GM12865 (cell line): ENCODE data around the gene FAM174C.
A peak's percentile ranks its signal among the peaks of the same experiment; 100 is the strongest.
"Not testable (repeated sequence)": the region's sequence is repeated elsewhere in the genome, so short reads cannot be mapped to it uniquely, and the experiment has no call there.

Experiments used
- DNase-seq: peaks from one replicate; pipeline ENCODE4 v3.0.0; 2010; ENCODE audit warnings: low read depth
- H3K4me3 ChIP-seq: 2 replicates; pipeline ENCODE4 v1.5.1; 2011; ENCODE audit warnings: mild to moderate bottlenecking, low read depth, low read length, control low read depth
- TF ChIP-seq, protein P1 (sequence below): IDR thresholded peaks from 2 replicates; pipeline ENCODE4 v1.5.1; 2011; ENCODE audit warnings: low read length, control low read depth, low read depth, inconsistent platforms; ENCODE audit not compliant: insufficient read depth; ENCODE audit errors: missing control alignments

The FAM174C gene

DNA sequence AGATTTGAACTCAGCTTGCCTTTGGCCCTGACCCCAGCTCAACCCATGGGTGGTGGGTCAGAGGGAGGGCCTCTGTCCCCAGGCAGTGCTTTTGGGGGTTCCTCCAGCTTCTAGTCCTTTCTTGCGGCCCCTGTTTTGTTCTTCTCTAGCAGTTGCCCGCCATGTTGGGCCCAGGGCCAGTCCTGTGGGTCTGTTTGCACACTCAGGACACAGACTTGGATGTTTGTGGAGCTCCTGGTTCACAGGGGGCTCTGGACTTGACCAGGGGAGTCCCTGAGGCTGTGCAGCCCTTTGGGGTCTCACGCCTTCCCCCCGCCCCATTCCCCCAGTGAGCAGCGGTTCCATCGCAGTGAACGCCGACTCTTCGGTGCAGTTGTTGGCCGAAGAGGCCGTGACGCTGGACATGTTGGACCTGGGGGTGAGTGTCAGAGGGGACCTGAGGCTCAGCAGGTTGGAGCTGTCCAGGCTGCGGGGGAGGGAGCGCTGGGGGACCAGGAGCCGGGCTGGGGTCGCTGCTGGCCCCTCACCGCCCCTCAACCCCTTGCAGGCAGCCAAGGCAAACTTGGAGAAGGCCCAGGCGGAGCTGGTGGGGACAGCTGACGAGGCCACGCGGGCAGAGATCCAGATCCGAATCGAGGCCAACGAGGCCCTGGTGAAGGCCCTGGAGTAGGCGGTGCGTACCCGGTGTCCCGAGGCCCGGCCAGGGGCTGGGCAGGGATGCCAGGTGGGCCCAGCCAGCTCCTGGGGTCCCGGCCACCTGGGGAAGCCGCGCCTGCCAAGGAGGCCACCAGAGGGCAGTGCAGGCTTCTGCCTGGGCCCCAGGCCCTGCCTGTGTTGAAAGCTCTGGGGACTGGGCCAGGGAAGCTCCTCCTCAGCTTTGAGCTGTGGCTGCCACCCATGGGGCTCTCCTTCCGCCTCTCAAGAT lies 31.3 kb upstream of the FAM174C start:
- peak; percentile 92 for DNase-seq
- TF ChIP-seq, protein P1, sequence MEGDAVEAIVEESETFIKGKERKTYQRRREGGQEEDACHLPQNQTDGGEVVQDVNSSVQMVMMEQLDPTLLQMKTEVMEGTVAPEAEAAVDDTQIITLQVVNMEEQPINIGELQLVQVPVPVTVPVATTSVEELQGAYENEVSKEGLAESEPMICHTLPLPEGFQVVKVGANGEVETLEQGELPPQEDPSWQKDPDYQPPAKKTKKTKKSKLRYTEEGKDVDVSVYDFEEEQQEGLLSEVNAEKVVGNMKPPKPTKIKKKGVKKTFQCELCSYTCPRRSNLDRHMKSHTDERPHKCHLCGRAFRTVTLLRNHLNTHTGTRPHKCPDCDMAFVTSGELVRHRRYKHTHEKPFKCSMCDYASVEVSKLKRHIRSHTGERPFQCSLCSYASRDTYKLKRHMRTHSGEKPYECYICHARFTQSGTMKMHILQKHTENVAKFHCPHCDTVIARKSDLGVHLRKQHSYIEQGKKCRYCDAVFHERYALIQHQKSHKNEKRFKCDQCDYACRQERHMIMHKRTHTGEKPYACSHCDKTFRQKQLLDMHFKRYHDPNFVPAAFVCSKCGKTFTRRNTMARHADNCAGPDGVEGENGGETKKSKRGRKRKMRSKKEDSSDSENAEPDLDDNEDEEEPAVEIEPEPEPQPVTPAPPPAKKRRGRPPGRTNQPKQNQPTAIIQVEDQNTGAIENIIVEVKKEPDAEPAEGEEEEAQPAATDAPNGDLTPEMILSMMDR = peak; percentile 93
- peak overlapping the region; percentile 62 for H3K4me3 ChIP-seq

DNA sequence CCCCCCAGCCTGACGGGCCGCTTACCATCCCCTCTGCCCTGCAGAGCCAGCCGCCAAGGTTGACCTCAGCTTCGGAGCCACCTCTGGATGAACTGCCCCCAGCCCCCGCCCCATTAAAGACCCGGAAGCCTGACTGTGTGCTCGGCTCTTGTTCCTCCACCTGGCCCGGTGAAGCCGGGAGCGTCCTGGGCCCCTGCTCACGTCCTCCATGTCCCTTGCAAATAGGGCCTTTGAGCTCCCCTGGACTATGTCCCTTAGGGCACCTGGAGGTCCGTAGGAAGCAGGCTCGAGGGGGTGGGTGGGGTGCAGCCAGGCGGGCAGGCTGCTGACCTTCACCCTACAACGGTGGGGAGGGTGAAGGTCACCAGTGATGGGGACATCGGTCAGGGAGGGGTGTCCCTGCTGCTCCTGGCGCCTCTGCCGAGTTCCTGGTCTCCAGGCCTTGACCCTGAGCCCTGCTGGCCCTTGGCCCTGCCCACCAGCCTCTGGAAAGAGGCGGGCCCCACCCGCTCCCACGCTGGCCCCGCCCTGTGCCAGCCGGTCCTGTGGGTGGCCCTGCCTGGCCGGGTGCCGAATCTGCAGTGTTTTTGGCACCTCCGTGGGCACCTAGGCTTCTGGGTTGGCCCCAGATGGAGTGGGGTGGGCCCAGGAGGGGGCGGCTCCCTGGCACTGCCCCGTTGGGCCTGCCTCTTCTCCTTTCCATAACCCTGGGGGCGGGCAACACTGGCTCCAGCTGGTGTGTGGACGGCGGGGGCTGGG lies 30.5 kb upstream of the FAM174C start:
- H3K4me3 ChIP-seq = peak overlapping the region; percentile 62
- TF ChIP-seq, protein P1 = no peak
- peak; percentile 32 for DNase-seq

DNA sequence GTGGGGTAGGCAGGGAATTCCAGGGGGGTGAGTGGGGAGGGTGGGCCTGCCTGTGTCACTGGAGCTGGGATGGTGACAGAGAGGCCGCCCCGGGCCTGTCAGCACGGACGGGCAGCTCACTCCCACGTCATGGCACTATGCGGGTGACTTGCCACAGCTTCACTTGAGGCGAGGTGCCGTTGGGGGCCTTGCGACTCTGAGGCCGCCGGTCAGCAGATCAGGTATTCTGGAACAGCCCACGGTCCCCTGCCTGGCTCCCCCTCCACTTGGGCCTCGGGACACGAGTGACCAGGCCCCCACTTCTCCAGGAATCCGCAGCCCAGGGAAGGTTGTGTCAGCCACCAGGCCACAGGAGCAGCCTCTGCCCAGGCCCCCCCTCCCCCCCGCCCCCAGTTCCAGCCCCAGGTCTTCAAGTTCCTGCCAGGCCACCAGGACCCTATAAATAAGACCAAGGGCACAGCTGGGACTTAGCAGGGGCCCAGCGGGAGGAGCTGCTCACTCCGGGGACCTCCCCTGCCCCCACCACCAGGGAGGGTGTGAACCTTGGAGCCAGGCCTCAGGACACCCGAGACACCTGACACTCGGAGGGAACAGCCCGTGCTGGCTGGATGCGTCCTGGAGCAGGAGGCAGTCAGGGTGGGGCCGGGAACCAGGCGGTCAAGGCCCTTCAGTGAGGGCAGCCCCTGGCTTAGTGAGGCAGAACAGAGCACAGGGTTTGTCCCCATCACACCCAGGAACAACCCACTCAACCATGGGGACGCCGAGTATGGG lies 29.7 kb upstream of the FAM174C start:
- H3K4me3 ChIP-seq = no peak overlapping the region
- TF ChIP-seq, protein P1 = no peak
- no peak for DNase-seq

DNA sequence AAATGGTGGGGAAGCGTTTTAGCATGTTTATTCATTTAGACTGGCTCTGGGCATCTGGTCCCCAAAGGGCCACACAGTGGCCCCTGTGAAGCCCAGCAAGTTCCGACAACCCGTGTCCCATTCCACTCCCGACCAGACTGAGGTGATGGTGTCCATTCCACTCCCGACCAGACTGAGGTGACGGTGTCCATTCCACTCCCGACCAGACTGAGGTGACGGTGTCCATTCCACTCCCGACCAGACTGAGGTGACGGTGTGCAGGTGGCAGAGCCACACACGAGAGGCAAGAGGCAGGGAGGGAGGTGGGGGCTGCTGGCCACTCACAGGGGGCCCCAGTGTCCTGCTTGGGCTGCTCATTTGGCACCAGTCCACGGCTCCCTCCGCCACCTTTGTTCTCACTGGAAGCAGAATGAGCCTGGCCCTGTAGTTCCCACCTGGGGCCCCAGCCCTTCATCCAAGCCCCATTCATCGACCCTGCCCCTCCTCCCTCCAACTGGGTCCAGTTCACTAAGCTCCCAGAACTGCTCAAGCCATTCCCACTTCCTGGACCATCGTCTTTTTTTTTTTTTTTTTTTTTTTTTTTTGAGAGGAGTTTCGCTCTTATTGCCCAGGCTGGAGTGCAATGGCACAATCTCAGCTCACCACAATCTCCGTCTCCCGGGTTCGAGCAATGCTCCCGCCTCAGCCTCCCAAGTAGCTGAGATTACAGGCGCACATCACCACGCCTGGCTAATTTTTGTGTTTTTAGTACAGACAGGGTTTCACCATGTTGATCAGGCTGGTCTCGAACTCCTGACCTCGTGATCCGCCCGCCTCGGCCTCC lies 28.9 kb upstream of the FAM174C start:
- not testable (repeated sequence) for DNase-seq, H3K4me3 ChIP-seq

DNA sequence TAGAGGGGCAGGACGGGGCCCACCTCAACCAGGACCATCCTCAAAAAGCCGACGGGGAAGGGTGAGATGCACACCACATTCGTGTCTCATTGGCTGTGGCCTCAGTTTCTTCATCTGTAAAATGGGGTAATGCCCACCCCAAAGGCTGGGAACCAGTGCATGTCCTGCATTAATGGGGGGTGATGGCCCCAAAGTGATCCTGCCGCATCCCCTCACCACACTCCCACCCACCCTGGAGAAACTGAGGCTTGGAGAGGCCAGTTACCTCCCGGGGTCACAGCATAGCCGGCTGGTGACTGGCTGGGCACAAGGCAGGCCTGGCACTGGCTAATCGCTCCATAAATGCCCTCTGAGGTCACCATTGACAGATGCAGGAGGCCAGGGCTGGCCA lies 27.6 kb upstream of the FAM174C start:
- DNase-seq = no peak
- H3K4me3 ChIP-seq = peak overlapping the region; percentile 77
- TF ChIP-seq, protein P1 = no peak

DNA sequence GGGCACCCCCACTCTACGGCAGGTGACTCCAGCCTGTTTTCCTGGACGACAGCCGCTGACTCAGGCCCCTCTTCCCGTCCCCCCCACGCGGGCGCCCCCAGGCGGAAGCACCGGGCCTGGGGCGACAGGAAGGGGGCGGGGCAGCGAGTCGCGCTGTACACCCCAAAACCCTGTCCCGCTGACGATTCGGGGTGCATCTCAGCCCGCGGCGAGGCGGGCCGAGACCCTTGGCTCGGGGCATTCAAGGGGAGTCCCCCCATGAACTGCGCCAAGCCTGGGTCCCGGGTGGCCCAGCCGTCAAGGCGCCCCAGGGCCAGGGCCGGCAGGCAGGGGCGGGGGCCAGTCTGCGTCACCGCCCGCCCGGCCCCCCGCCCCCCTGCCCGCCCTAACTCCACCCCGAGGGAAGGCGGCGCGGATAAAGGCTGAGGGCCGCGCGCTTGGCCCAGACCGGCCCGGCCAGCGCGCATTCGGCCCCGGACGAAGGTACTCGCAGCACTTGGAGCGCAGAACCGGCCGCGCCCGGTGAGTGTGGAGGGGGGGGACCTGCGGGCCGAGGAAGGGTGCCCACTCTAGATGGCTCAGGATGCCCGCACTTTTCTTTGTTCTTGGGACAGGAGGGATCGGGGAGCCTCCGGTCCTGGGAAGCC lies 27.1 kb upstream of the FAM174C start, which contains the start of gene MIDN:
TSS of gene MIDN (plus strand) at position 445 of the 647 bp plus-strand sequence. CDS start 1,714 bp downstream, outside the sequence.
- peak; percentile 89 for DNase-seq

More for the DNA sequence above, 27.1 kb upstream of the FAM174C start, which contains the start of gene MIDN:
- TF ChIP-seq, protein P1 = peak; percentile 43
- peak within 1 kb of the TSS; percentile 77 for H3K4me3 ChIP-seq
